HepG2 (cell line): ENCODE data around the gene SNUPN. TPM values are rescaled to one million over a fixed set of nuclear protein-coding genes. Genes with fewer than 3 reads are reported as not detected.

Source experiments
- ATRX ChIP-seq: sonication (generic); formaldehyde crosslinking; IDR thresholded peaks from 2 replicates; pipeline ENCODE4 v1.4.0; 2020; ENCODE audit warnings: missing genetic modification reagents, borderline replicate concordance
- CEBPG ChIP-seq: IDR thresholded peaks from 2 replicates; pipeline ENCODE4 v1.6.1; 2016
- GATA4 ChIP-seq: sonication (generic); IDR thresholded peaks from 2 replicates; pipeline ENCODE4 v1.6.1; 2016; ENCODE audit warnings: antibody characterized with exemption, low read depth, borderline replicate concordance
- KDM5B ChIP-seq: sonication (generic); formaldehyde crosslinking; IDR thresholded peaks from 2 replicates; pipeline ENCODE4 v1.4.0; 2020; ENCODE audit warnings: missing genetic modification reagents, mild to moderate bottlenecking, borderline replicate concordance
- NFAT5 ChIP-seq: sonication (generic); formaldehyde crosslinking; IDR thresholded peaks from 2 replicates; pipeline ENCODE4 v1.4.0; 2020; ENCODE audit warnings: missing genetic modification reagents
- SETDB1 ChIP-seq: sonication (generic); formaldehyde crosslinking; IDR thresholded peaks from 2 replicates; pipeline ENCODE4 v1.5.1; 2020; ENCODE audit warnings: missing genetic modification reagents, mild to moderate bottlenecking, borderline replicate concordance
- TERF1 ChIP-seq: sonication (generic); formaldehyde crosslinking; IDR thresholded peaks from 2 replicates; pipeline ENCODE4 v1.8.0; 2022; ENCODE audit warnings: mild to moderate bottlenecking, missing genetic modification reagents, moderate library complexity
- TFAP4 ChIP-seq: sonication (generic); IDR thresholded peaks from 2 replicates; pipeline ENCODE4 v1.6.1; 2016; ENCODE audit warnings: low read depth, borderline replicate concordance
- YY1 ChIP-seq: IDR thresholded peaks from 2 replicates; pipeline ENCODE4 v1.6.1; 2011; ENCODE audit warnings: low read length, low read depth, moderate library complexity, mild to moderate bottlenecking; ENCODE audit not compliant: insufficient read depth, insufficient replicate concordance
- ZNF121 ChIP-seq: sonication (generic); formaldehyde crosslinking; IDR thresholded peaks from 2 replicates; pipeline ENCODE4 v1.5.0; 2020; ENCODE audit warnings: mild to moderate bottlenecking, missing genetic modification reagents
- ZNF232 ChIP-seq: sonication (generic); formaldehyde crosslinking; IDR thresholded peaks from 2 replicates; pipeline ENCODE4 v1.4.0; 2020; ENCODE audit warnings: missing genetic modification reagents, borderline replicate concordance
- ZNF414 ChIP-seq: sonication (generic); formaldehyde crosslinking; IDR thresholded peaks from 2 replicates; pipeline ENCODE4 v1.5.0; 2020; ENCODE audit warnings: missing genetic modification reagents
- ZNF562 ChIP-seq: sonication (generic); formaldehyde crosslinking; IDR thresholded peaks from 2 replicates; pipeline ENCODE4 v1.8.0; 2022; ENCODE audit warnings: missing genetic modification reagents, borderline replicate concordance
- ZNF605 ChIP-seq: sonication (generic); formaldehyde crosslinking; IDR thresholded peaks from 2 replicates; pipeline ENCODE4 v1.8.0; 2022; ENCODE audit warnings: mild to moderate bottlenecking, missing genetic modification reagents
- ZNF674 ChIP-seq: sonication (generic); formaldehyde crosslinking; IDR thresholded peaks from 2 replicates; pipeline ENCODE4 v1.5.0; 2020; ENCODE audit warnings: low read depth, mild to moderate bottlenecking, missing genetic modification reagents
- ZNF713 ChIP-seq: sonication (generic); formaldehyde crosslinking; IDR thresholded peaks from 2 replicates; pipeline ENCODE4 v1.4.0; 2020; ENCODE audit warnings: mild to moderate bottlenecking, missing genetic modification reagents
- ZNF776 ChIP-seq: sonication (generic); formaldehyde crosslinking; IDR thresholded peaks from 2 replicates; pipeline ENCODE4 v1.4.0; 2020; ENCODE audit warnings: mild to moderate bottlenecking, missing genetic modification reagents
- polyA plus RNA-seq, 8 experiments: library from polyadenylated mRNA; depleted of rRNA in 3 of 8; stranded (reverse) in 7 of 8; unstranded in 1 of 8; fragments of >200 nt; fragmentation: Illumina TruSeq in 4 of 8; extraction: Trizol in 4 of 8; gene quantifications; 2 replicates each; pipeline versions ENCODE4 v1.2.1 to v1.2.3, GENCODE V29; 2011 to 2016; ENCODE audit warnings: low read depth in 4 of 8, missing spikeins in 1 of 8, mixed read lengths in 1 of 8; ENCODE audit not compliant: insufficient read depth in 1 of 8
- total RNA-seq, 5 experiments: library from RNA; depleted of rRNA; stranded (reverse); fragments of >200 nt; fragmentation: Illumina TruSeq; extraction: Trizol; gene quantifications; 2 replicates each; pipeline ENCODE4 v1.2.3, GENCODE V29; 2016; ENCODE audit warnings: low read depth in 1 of 5
- TF ChIP-seq, protein P1 (sequence below): IDR thresholded peaks from 2 replicates; pipeline ENCODE4 v1.6.1; 2016; ENCODE audit warnings: missing genetic modification reagents, missing compliant biosample characterization
- TF ChIP-seq, protein P2 (sequence below): IDR thresholded peaks from 2 replicates; pipeline ENCODE4 v1.6.1; 2016; ENCODE audit warnings: mild to moderate bottlenecking

The SNUPN gene
- total and polyA plus RNA-seq, 2 of the 13 experiments (the other 11 are each of a cell fraction or from before 2014, with no cell fraction given), result 9.0 to 16.4 TPM

- TF ChIP-seq SETDB1 (CRISPR knock-in tag), result no peak
- peak; percentile 11 for TF ChIP-seq YY1
- TF ChIP-seq ZNF605, result no peak
- no peak for TF ChIP-seq ZNF674 (CRISPR knock-in tag)
- TF ChIP-seq ATRX, result no peak
- TF ChIP-seq CEBPG (CRISPR knock-in tag), result no peak; the same call in 1 of the 2 replicates
- no peak; the same call in 1 of the 2 replicates for TF ChIP-seq NFAT5
- TF ChIP-seq, protein P1, sequence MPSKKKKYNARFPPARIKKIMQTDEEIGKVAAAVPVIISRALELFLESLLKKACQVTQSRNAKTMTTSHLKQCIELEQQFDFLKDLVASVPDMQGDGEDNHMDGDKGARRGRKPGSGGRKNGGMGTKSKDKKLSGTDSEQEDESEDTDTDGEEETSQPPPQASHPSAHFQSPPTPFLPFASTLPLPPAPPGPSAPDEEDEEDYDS (CRISPR knock-in tag), result no peak
- no peak for TF ChIP-seq ZNF121 (CRISPR knock-in tag)
- no peak for TF ChIP-seq ZNF713 (CRISPR knock-in tag)
- TF ChIP-seq, protein P2, sequence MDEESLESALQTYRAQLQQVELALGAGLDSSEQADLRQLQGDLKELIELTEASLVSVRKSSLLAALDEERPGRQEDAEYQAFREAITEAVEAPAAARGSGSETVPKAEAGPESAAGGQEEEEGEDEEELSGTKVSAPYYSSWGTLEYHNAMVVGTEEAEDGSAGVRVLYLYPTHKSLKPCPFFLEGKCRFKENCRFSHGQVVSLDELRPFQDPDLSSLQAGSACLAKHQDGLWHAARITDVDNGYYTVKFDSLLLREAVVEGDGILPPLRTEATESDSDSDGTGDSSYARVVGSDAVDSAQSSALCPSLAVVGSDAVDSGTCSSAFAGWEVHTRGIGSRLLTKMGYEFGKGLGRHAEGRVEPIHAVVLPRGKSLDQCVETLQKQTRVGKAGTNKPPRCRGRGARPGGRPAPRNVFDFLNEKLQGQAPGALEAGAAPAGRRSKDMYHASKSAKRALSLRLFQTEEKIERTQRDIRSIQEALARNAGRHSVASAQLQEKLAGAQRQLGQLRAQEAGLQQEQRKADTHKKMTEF, result peak; percentile 37; the same call in 1 of the 2 replicates
- TF ChIP-seq ZNF776 (CRISPR knock-in tag), result peak; percentile 69; the same call in 1 of the 2 replicates
- TF ChIP-seq TFAP4, result peak; percentile 87; the same call in 1 of the 2 replicates
- no peak for TF ChIP-seq GATA4
- no peak for TF ChIP-seq ZNF562 (CRISPR knock-in tag)
- TF ChIP-seq KDM5B (CRISPR knock-in tag), result peak; percentile 33; the same call in 1 of the 2 replicates
- TF ChIP-seq ZNF414 (CRISPR knock-in tag), result peak; percentile 35; the same call in 1 of the 2 replicates
- no peak for TF ChIP-seq TERF1 (CRISPR knock-in tag)
- TF ChIP-seq ZNF232 (CRISPR knock-in tag), result no peak
Measured at GRCh38 chr15:75647370-75648155, 22.0 kb upstream of the SNUPN start, which contains the start of gene SNX33 (continued).
